KBM-7 (cell line): ENCODE results near the gene KAT2B.
A peak's percentile ranks its signal among the peaks of the same experiment; 100 is the strongest.

ENCODE experiments used
- DNase-seq: peaks from one replicate; pipeline ENCODE4 v3.0.0-alpha.2; 2015
- in situ Hi-C: fragments of 300-500 bp; cut with MboI; formaldehyde crosslinking; loops from 2 replicates; pipeline ENCODE4 v1.14.3; 2020; ENCODE audit warnings: low sequenced_read_pairs, low pct_unique_long_range_greater_than_20kb, mixed read lengths

The KAT2B gene

DNA sequence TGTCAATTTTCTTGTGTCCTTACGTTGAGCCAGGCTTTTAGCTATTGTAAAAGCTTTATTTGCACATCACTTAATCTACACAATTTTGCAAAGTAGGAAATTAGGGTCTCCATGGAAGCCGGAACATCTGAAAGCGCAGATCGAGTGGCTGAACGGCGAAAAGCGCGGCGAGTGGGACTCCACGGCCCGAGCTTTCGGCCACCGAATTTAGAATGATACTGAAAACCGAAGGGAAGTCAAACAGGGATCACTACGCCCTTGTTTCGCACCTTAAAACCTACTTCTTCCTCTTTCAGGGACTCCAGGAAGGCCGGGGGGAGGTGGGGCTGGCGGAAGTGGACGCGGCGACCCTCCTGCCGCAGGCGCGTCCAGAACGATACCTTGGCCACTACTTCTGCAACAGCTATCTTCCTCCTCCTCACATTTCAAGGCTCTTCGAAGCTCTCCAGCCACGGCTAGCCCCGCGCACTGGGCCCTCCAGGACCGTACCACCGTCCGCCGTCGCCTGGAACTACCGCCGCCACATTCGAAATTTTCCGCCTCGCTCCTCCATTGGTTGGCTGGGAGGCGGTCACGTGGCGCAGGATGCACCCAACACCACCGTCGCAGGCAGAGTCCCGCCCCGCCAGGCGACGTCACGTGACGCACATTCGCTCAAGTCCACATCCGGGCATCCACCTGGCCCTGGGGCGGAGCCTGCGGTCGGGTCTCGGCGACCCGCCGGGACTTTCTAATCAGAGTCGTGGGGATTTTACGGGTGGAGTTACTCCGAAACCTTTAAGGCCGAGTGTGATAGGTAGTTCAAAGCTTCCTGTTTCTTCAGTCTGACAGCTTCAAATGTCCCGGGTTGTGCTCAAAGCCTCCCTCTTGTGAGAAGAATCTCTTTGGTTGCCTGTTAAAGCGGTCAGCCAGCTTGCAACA is 145.7 kb downstream of the KAT2B start, which contains the start of gene SGO1:
Gene SGO1 (minus strand): TSS at position 528 of the 921 bp plus-strand sequence. CDS start 2,179 bp downstream, outside the sequence.
- in situ Hi-C loops = no loop called here
- peak; percentile 100 for DNase-seq

- in situ Hi-C loops = no loop called here
These were observed 146.4 kb downstream of the KAT2B start for GRCh38 chr3:20186600-20187004.

GRCh38 chr3:20190991-20191390 is 150.7 kb downstream of the KAT2B start:
- in situ Hi-C loops = no loop called here
- DNase-seq = no peak

More at GRCh38 chr3:20186600-20187004, 146.4 kb downstream of the KAT2B start:
- no peak for DNase-seq

DNA sequence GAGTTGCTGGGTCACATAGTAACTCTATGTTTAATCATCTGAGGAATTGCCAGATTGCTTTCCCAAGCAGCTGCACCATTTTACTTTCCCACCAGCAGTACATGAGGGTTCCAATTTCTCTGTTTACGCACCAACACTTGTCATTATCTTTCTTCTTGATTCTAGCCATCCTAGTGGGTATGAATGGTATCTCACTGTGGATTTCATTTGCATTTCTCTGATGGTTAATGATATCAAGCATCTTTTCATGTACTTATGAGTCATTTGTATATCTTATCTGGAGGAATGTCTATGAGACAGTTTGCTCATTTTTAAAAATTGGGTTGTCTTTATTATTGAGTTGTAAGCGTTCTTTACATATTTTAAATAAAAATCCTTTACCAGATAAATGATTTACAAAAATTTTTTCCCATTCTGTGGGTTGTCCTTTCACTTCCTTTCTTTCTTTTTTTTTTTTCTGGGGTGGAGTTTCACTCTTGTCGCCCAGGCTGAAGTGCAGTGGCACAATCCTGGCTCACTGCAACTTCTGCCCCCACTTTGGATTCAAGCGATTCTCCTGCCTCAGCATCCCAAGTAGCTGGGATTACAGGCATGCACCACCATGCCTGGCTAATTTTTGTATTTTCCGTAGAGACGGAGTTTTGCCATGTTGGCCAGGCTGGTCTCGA is 154.7 kb downstream of the KAT2B start:
- DNase-seq = no peak
- in situ Hi-C loops = no loop called here

DNA sequence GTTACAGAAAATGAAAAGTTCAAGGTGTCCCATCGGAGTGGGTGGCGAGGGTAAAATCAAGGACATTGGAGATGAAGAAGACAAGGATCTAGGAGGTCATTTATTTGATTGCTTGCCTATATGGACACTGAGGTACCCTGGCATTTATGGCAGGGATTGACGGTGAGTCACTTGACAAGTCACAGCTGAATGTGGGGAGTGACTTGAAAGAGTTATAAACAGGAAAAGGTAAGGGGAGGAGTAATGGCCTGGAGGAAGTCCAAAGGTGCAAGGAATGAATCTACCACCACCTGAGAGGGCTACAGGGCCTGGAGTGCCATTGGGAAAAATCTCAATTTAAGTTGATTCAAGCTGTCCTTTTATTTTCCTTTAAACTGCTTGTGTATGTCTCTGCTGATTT is 157.5 kb downstream of the KAT2B start:
- no peak for DNase-seq
- in situ Hi-C loops = no loop called here

DNA sequence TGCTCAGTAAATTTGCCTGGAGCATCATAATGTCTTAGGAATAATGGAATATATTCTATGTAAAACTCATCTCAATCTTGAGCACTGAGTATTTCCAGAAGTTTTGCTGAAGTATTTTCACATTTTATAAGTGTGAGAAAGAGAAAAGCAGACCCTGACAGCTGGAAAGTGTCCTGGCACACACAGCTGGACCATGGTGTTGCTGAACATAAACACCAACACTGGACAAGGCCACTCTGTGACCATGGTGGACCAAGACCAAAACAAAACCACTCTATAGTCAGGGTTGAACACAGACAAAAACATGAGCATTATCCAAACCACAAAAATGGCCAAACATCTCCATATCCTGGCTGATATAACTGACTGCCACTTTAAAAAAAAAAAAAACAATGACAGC is 160.9 kb downstream of the KAT2B start:
- no peak for DNase-seq
- in situ Hi-C loops = no loop called here
